ENCODE results near the gene GRIK4.

Gene GRIK4

GRCh38 chr11:120719348-120719747 lies 207.8 kb downstream of the GRIK4 start:
- Histone ChIP-seq H3K4me3 (ENCODE audit: insufficient read depth, low read depth, low read length) (no peak overlapping the region), H3K9me3 (ENCODE audit: control insufficient read depth, low read length) (no peaks in the 10 kb centered on the region), H3K27ac (ENCODE audit: insufficient read depth, low read depth, low read length, poor library complexity, severe bottlenecking) (no peak overlapping the region), H3K4me1 (ENCODE audit: control insufficient read depth, insufficient read depth, low read length) (peaks cover 13% of the 10 kb centered on the region), H3K27me3 (ENCODE audit: control insufficient read depth, insufficient read depth, low read length, poor library complexity, severe bottlenecking) (no peaks in the 10 kb centered on the region), H3K36me3 (ENCODE audit: control insufficient read depth, insufficient read depth, low read length) (no peaks in the 10 kb centered on the region)
- WGBS, 2 experiments: 64 to 82% methylated on average over 3 of the region's 3 CpGs

- Histone ChIP-seq H3K9me3 (ENCODE audit: control insufficient read depth, low read length) (no peaks in the 10 kb centered on the region), H3K27me3 (ENCODE audit: control insufficient read depth, insufficient read depth, low read length, poor library complexity, severe bottlenecking) (no peaks in the 10 kb centered on the region), H3K4me3 (ENCODE audit: insufficient read depth, low read depth, low read length) (no peak overlapping the region), H3K27ac (ENCODE audit: insufficient read depth, low read depth, low read length, poor library complexity, severe bottlenecking) (no peak overlapping the region), H3K4me1 (ENCODE audit: control insufficient read depth, insufficient read depth, low read length) (peaks cover 13% of the 10 kb centered on the region), H3K36me3 (ENCODE audit: control insufficient read depth, insufficient read depth, low read length) (no peaks in the 10 kb centered on the region)
- WGBS, 2 experiments: 100% methylated on average over 1 of the region's 1 CpG; no CpG with 5 or more reads in 1 of the 2 experiments
Measured at GRCh38 chr11:120720760-120721159, 209.2 kb downstream of the GRIK4 start.

GRCh38 chr11:120722524-120722923 lies 211.0 kb downstream of the GRIK4 start:
- H3K27me3 ChIP-seq (ENCODE audit: control insufficient read depth, insufficient read depth, low read length, poor library complexity, severe bottlenecking): no peaks in the 10 kb centered on the region

GRCh38 chr11:120723751-120724150 lies 212.2 kb downstream of the GRIK4 start:
- Histone ChIP-seq H3K4me1 (ENCODE audit: control insufficient read depth, insufficient read depth, low read length) (no peaks in the 10 kb centered on the region), H3K27me3 (ENCODE audit: control insufficient read depth, insufficient read depth, low read length, poor library complexity, severe bottlenecking) (no peaks in the 10 kb centered on the region), H3K36me3 (ENCODE audit: control insufficient read depth, insufficient read depth, low read length) (no peaks in the 10 kb centered on the region), H3K4me3 (ENCODE audit: insufficient read depth, low read depth, low read length) (no peak overlapping the region), H3K9me3 (ENCODE audit: control insufficient read depth, low read length) (no peaks in the 10 kb centered on the region), H3K27ac (ENCODE audit: insufficient read depth, low read depth, low read length, poor library complexity, severe bottlenecking) (no peak overlapping the region)
- 90 to 94% methylated on average over 4 of the region's 4 CpGs for WGBS, 2 experiments

More at GRCh38 chr11:120722524-120722923, 211.0 kb downstream of the GRIK4 start:
- peaks cover 11% of the 10 kb centered on the region for H3K4me1 ChIP-seq (ENCODE audit: control insufficient read depth, insufficient read depth, low read length)
- 56 to 57% methylated on average over 6 of the region's 6 CpGs for WGBS, 2 experiments
- no peak overlapping the region for H3K27ac ChIP-seq (ENCODE audit: insufficient read depth, low read depth, low read length, poor library complexity, severe bottlenecking)
- no peaks in the 10 kb centered on the region for H3K36me3 ChIP-seq (ENCODE audit: control insufficient read depth, insufficient read depth, low read length)
- no peak overlapping the region for H3K4me3 ChIP-seq (ENCODE audit: insufficient read depth, low read depth, low read length)
- H3K9me3 ChIP-seq (ENCODE audit: control insufficient read depth, low read length): no peaks in the 10 kb centered on the region

- no peak overlapping the region for H3K4me3 ChIP-seq (ENCODE audit: insufficient read depth, low read depth, low read length)
- H3K36me3 ChIP-seq (ENCODE audit: control insufficient read depth, insufficient read depth, low read length): no peaks in the 10 kb centered on the region
- H3K9me3 ChIP-seq (ENCODE audit: control insufficient read depth, low read length): no peaks in the 10 kb centered on the region
Measured at GRCh38 chr11:120727752-120728151, 216.2 kb downstream of the GRIK4 start.

GRCh38 chr11:120735035-120735434 lies 223.5 kb downstream of the GRIK4 start:
- 69 to 74% methylated on average over 4 of the region's 4 CpGs for WGBS, 2 experiments
- H3K4me3 ChIP-seq (ENCODE audit: insufficient read depth, low read depth, low read length): no peak overlapping the region

More at GRCh38 chr11:120727752-120728151, 216.2 kb downstream of the GRIK4 start:
- no peaks in the 10 kb centered on the region for H3K27me3 ChIP-seq (ENCODE audit: control insufficient read depth, insufficient read depth, low read length, poor library complexity, severe bottlenecking)
- no peak overlapping the region for H3K27ac ChIP-seq (ENCODE audit: insufficient read depth, low read depth, low read length, poor library complexity, severe bottlenecking)
- H3K4me1 ChIP-seq (ENCODE audit: control insufficient read depth, insufficient read depth, low read length): no peaks in the 10 kb centered on the region

GRCh38 chr11:120738516-120739046 lies 227.0 kb downstream of the GRIK4 start:
- Histone ChIP-seq H3K27me3 (ENCODE audit: control insufficient read depth, insufficient read depth, low read length, poor library complexity, severe bottlenecking) (no peaks in the 10 kb centered on the region), H3K4me3 (ENCODE audit: insufficient read depth, low read depth, low read length) (no peak overlapping the region), H3K27ac (ENCODE audit: insufficient read depth, low read depth, low read length, poor library complexity, severe bottlenecking) (no peak overlapping the region), H3K4me1 (ENCODE audit: control insufficient read depth, insufficient read depth, low read length) (no peaks in the 10 kb centered on the region), H3K9me3 (ENCODE audit: control insufficient read depth, low read length) (no peaks in the 10 kb centered on the region), H3K36me3 (ENCODE audit: control insufficient read depth, insufficient read depth, low read length) (no peaks in the 10 kb centered on the region)
- 92 to 94% methylated on average over 10 of the region's 10 CpGs for WGBS, 2 experiments

More at GRCh38 chr11:120735035-120735434, 223.5 kb downstream of the GRIK4 start:
- Histone ChIP-seq H3K9me3 (ENCODE audit: control insufficient read depth, low read length) (no peaks in the 10 kb centered on the region), H3K36me3 (ENCODE audit: control insufficient read depth, insufficient read depth, low read length) (no peaks in the 10 kb centered on the region), H3K27me3 (ENCODE audit: control insufficient read depth, insufficient read depth, low read length, poor library complexity, severe bottlenecking) (no peaks in the 10 kb centered on the region), H3K27ac (ENCODE audit: insufficient read depth, low read depth, low read length, poor library complexity, severe bottlenecking) (no peak overlapping the region), H3K4me1 (ENCODE audit: control insufficient read depth, insufficient read depth, low read length) (no peaks in the 10 kb centered on the region)

GRCh38 chr11:120739780-120740179 lies 228.2 kb downstream of the GRIK4 start:
- H3K27ac ChIP-seq (ENCODE audit: insufficient read depth, low read depth, low read length, poor library complexity, severe bottlenecking): no peak overlapping the region
- H3K4me1 ChIP-seq (ENCODE audit: control insufficient read depth, insufficient read depth, low read length): no peaks in the 10 kb centered on the region
- no peaks in the 10 kb centered on the region for H3K9me3 ChIP-seq (ENCODE audit: control insufficient read depth, low read length)
- H3K36me3 ChIP-seq (ENCODE audit: control insufficient read depth, insufficient read depth, low read length): no peaks in the 10 kb centered on the region
- WGBS, 2 experiments: 60 to 65% methylated on average over 3 of the region's 3 CpGs
- no peak overlapping the region for H3K4me3 ChIP-seq (ENCODE audit: insufficient read depth, low read depth, low read length)
- no peaks in the 10 kb centered on the region for H3K27me3 ChIP-seq (ENCODE audit: control insufficient read depth, insufficient read depth, low read length, poor library complexity, severe bottlenecking)

GRCh38 chr11:120740380-120740779 lies 228.8 kb downstream of the GRIK4 start:
- Histone ChIP-seq H3K36me3 (ENCODE audit: control insufficient read depth, insufficient read depth, low read length) (no peaks in the 10 kb centered on the region), H3K27ac (ENCODE audit: insufficient read depth, low read depth, low read length, poor library complexity, severe bottlenecking) (no peak overlapping the region), H3K4me3 (ENCODE audit: insufficient read depth, low read depth, low read length) (no peak overlapping the region), H3K27me3 (ENCODE audit: control insufficient read depth, insufficient read depth, low read length, poor library complexity, severe bottlenecking) (no peaks in the 10 kb centered on the region), H3K9me3 (ENCODE audit: control insufficient read depth, low read length) (no peaks in the 10 kb centered on the region), H3K4me1 (ENCODE audit: control insufficient read depth, insufficient read depth, low read length) (no peaks in the 10 kb centered on the region)
- WGBS, 2 experiments: 81 to 93% methylated on average over 3 of the region's 3 CpGs

GRCh38 chr11:120744016-120744994 lies 232.8 kb downstream of the GRIK4 start:
- no peak overlapping the region for H3K4me3 ChIP-seq (ENCODE audit: insufficient read depth, low read depth, low read length)
- peaks cover 8% of the 10 kb centered on the region for H3K4me1 ChIP-seq (ENCODE audit: control insufficient read depth, insufficient read depth, low read length)
- WGBS, 2 experiments: 87 to 89% methylated on average over 13 to 14 of the region's 14 CpGs
- H3K9me3 ChIP-seq (ENCODE audit: control insufficient read depth, low read length): no peaks in the 10 kb centered on the region
- H3K27me3 ChIP-seq (ENCODE audit: control insufficient read depth, insufficient read depth, low read length, poor library complexity, severe bottlenecking): no peaks in the 10 kb centered on the region
- H3K36me3 ChIP-seq (ENCODE audit: control insufficient read depth, insufficient read depth, low read length): no peaks in the 10 kb centered on the region
- no peak overlapping the region for H3K27ac ChIP-seq (ENCODE audit: insufficient read depth, low read depth, low read length, poor library complexity, severe bottlenecking)
